ENCODE results near the gene LCN15.
"Not testable (repeated sequence)": the region's sequence is repeated elsewhere in the genome, so short reads cannot be mapped to it uniquely, and the experiment has no call there.

The LCN15 gene

GRCh38 chr9:136718345-136719194 lies 45.7 kb downstream of the LCN15 start:
- H3K4me3 ChIP-seq (ENCODE audit: low read depth, low read length): no peak overlapping the region
- peaks cover 8% of the 10 kb centered on the region; the same call in 1 of the 2 replicates for H3K4me1 ChIP-seq (ENCODE audit: control insufficient read depth, insufficient read depth, low read length)
- H3K9ac ChIP-seq (ENCODE audit: low read depth, low read length): no peak overlapping the region
- H3K9me3 ChIP-seq (ENCODE audit: control insufficient read depth, insufficient read depth, low read length): no peaks in the 10 kb centered on the region
- H3K27me3 ChIP-seq (ENCODE audit: control insufficient read depth, insufficient read depth, low read length): no peaks in the 10 kb centered on the region
- H3K27ac ChIP-seq (ENCODE audit: low read depth, low read length): no peak overlapping the region
- H3K36me3 ChIP-seq (ENCODE audit: control insufficient read depth, insufficient read depth, low read length): peaks cover 18% of the 10 kb centered on the region

- Histone ChIP-seq H3K4me1 (ENCODE audit: control insufficient read depth, insufficient read depth, low read length) (peaks cover 13% of the 10 kb centered on the region; the same call in 1 of the 2 replicates), H3K27ac (ENCODE audit: low read depth, low read length) (no peak overlapping the region), H3K27me3 (ENCODE audit: control insufficient read depth, insufficient read depth, low read length) (no peaks in the 10 kb centered on the region), H3K36me3 (ENCODE audit: control insufficient read depth, insufficient read depth, low read length) (0 out of 2 replicates have a peak, but pooled peaks cover 6% of the 10 kb centered on the region), H3K4me3 (ENCODE audit: low read depth, low read length) (no peak overlapping the region), H3K9me3 (ENCODE audit: control insufficient read depth, insufficient read depth, low read length) (no peaks in the 10 kb centered on the region), H3K9ac (ENCODE audit: low read depth, low read length) (no peak overlapping the region; the same call in 1 of the 2 replicates)
Observed at GRCh38 chr9:136717399-136717798, 46.9 kb downstream of the LCN15 start.

- H3K9ac ChIP-seq (ENCODE audit: low read depth, low read length): no peak overlapping the region
- no peak overlapping the region for H3K27ac ChIP-seq (ENCODE audit: low read depth, low read length)
- H3K4me3 ChIP-seq (ENCODE audit: low read depth, low read length): no peak overlapping the region
- H3K9me3 ChIP-seq (ENCODE audit: control insufficient read depth, insufficient read depth, low read length): no peaks in the 10 kb centered on the region
- H3K36me3 ChIP-seq (ENCODE audit: control insufficient read depth, insufficient read depth, low read length): no peaks in the 10 kb centered on the region
- 0 out of 2 replicates have a peak, but pooled peaks cover 13% of the 10 kb centered on the region for H3K27me3 ChIP-seq (ENCODE audit: control insufficient read depth, insufficient read depth, low read length)
- H3K4me1 ChIP-seq (ENCODE audit: control insufficient read depth, insufficient read depth, low read length): peaks cover 7% of the 10 kb centered on the region; the same call in 1 of the 2 replicates
Observed at GRCh38 chr9:136714893-136715274, 49.4 kb downstream of the LCN15 start.

- Histone ChIP-seq H3K4me1 (ENCODE audit: control insufficient read depth, insufficient read depth, low read length) (peaks cover 7% of the 10 kb centered on the region; the same call in 1 of the 2 replicates), H3K4me3 (ENCODE audit: low read depth, low read length) (0 out of 2 replicates have a peak overlapping the region, but pooled peaks have one; percentile 79), H3K27me3 (ENCODE audit: control insufficient read depth, insufficient read depth, low read length) (0 out of 2 replicates have a peak, but pooled peaks cover 13% of the 10 kb centered on the region), H3K9ac (ENCODE audit: low read depth, low read length) (no peak overlapping the region), H3K36me3 (ENCODE audit: control insufficient read depth, insufficient read depth, low read length) (no peaks in the 10 kb centered on the region), H3K9me3 (ENCODE audit: control insufficient read depth, insufficient read depth, low read length) (no peaks in the 10 kb centered on the region), H3K27ac (ENCODE audit: low read depth, low read length) (no peak overlapping the region)
Observed at GRCh38 chr9:136714096-136714892, 50.0 kb downstream of the LCN15 start.

GRCh38 chr9:136713550-136713949 lies 50.8 kb downstream of the LCN15 start:
- Histone ChIP-seq H3K27ac (ENCODE audit: low read depth, low read length) (no peak overlapping the region), H3K4me1 (ENCODE audit: control insufficient read depth, insufficient read depth, low read length) (peaks cover 7% of the 10 kb centered on the region; the same call in 1 of the 2 replicates), H3K9ac (ENCODE audit: low read depth, low read length) (0 out of 2 replicates have a peak overlapping the region, but pooled peaks have one; percentile 56), H3K36me3 (ENCODE audit: control insufficient read depth, insufficient read depth, low read length) (no peaks in the 10 kb centered on the region), H3K4me3 (ENCODE audit: low read depth, low read length) (peak overlapping the region; percentile 79), H3K27me3 (ENCODE audit: control insufficient read depth, insufficient read depth, low read length) (0 out of 2 replicates have a peak, but pooled peaks cover 13% of the 10 kb centered on the region), H3K9me3 (ENCODE audit: control insufficient read depth, insufficient read depth, low read length) (no peaks in the 10 kb centered on the region)

- Histone ChIP-seq H3K27ac (ENCODE audit: low read depth, low read length) (peak overlapping the region; percentile 55), H3K4me1 (ENCODE audit: control insufficient read depth, insufficient read depth, low read length) (peaks cover 7% of the 10 kb centered on the region; the same call in 1 of the 2 replicates), H3K36me3 (ENCODE audit: control insufficient read depth, insufficient read depth, low read length) (no peaks in the 10 kb centered on the region), H3K4me3 (ENCODE audit: low read depth, low read length) (peak overlapping the region; percentile 79), H3K27me3 (ENCODE audit: control insufficient read depth, insufficient read depth, low read length) (0 out of 2 replicates have a peak, but pooled peaks cover 13% of the 10 kb centered on the region), H3K9ac (ENCODE audit: low read depth, low read length) (peak overlapping the region; percentile 56; the same call in 1 of the 2 replicates), H3K9me3 (ENCODE audit: control insufficient read depth, insufficient read depth, low read length) (no peaks in the 10 kb centered on the region)
Observed at GRCh38 chr9:136712690-136713544, 51.4 kb downstream of the LCN15 start.

GRCh38 chr9:136711751-136712689 lies 52.3 kb downstream of the LCN15 start, which contains the start of gene DIPK1B:
Gene DIPK1B (plus strand): TSS chr9:136712572. CDS start chr9:136712666, 94 bp downstream.
- Histone ChIP-seq H3K4me1 (ENCODE audit: control insufficient read depth, insufficient read depth, low read length) (peaks cover 7% of the 10 kb centered on the region; the same call in 1 of the 2 replicates), H3K27ac (ENCODE audit: low read depth, low read length) (peak within 1 kb of the TSS; percentile 55), H3K4me3 (ENCODE audit: low read depth, low read length) (peak within 1 kb of the TSS; percentile 90)

GRCh38 chr9:136711219-136711648 lies 53.1 kb downstream of the LCN15 start:
- peak overlapping the region; percentile 90 for H3K4me3 ChIP-seq (ENCODE audit: low read depth, low read length)
- H3K27ac ChIP-seq (ENCODE audit: low read depth, low read length); H3K36me3 ChIP-seq (ENCODE audit: control insufficient read depth, insufficient read depth, low read length); H3K9me3 ChIP-seq (ENCODE audit: control insufficient read depth, insufficient read depth, low read length); H3K9ac ChIP-seq (ENCODE audit: low read depth, low read length); H3K4me1 ChIP-seq (ENCODE audit: control insufficient read depth, insufficient read depth, low read length): not testable (repeated sequence)
- H3K27me3 ChIP-seq (ENCODE audit: control insufficient read depth, insufficient read depth, low read length): 0 out of 2 replicates have a peak, but pooled peaks cover 13% of the 10 kb centered on the region

More at GRCh38 chr9:136711751-136712689, 52.3 kb downstream of the LCN15 start, which contains the start of gene DIPK1B:
- H3K36me3 ChIP-seq (ENCODE audit: control insufficient read depth, insufficient read depth, low read length): no peaks in the 10 kb centered on the region
- peak within 1 kb of the TSS; percentile 56; the same call in 1 of the 2 replicates for H3K9ac ChIP-seq (ENCODE audit: low read depth, low read length)
- H3K9me3 ChIP-seq (ENCODE audit: control insufficient read depth, insufficient read depth, low read length): no peaks in the 10 kb centered on the region
- 0 out of 2 replicates have a peak, but pooled peaks cover 13% of the 10 kb centered on the region for H3K27me3 ChIP-seq (ENCODE audit: control insufficient read depth, insufficient read depth, low read length)

- Histone ChIP-seq H3K27ac (ENCODE audit: low read depth, low read length) (no peak overlapping the region), H3K9me3 (ENCODE audit: control insufficient read depth, insufficient read depth, low read length) (no peaks in the 10 kb centered on the region), H3K4me1 (ENCODE audit: control insufficient read depth, insufficient read depth, low read length) (peaks cover 7% of the 10 kb centered on the region; the same call in 1 of the 2 replicates), H3K9ac (ENCODE audit: low read depth, low read length) (no peak overlapping the region), H3K4me3 (ENCODE audit: low read depth, low read length) (no peak overlapping the region), H3K36me3 (ENCODE audit: control insufficient read depth, insufficient read depth, low read length) (no peaks in the 10 kb centered on the region), H3K27me3 (ENCODE audit: control insufficient read depth, insufficient read depth, low read length) (0 out of 2 replicates have a peak, but pooled peaks cover 13% of the 10 kb centered on the region)
Observed at GRCh38 chr9:136710543-136710942, 53.8 kb downstream of the LCN15 start.
